GM19025 (cell line): ENCODE measurements around the gene FMO3.
A peak's percentile ranks its signal among the peaks of the same experiment; 100 is the strongest.

Experiments
- ATAC-seq: cut with Tn5 transposase; IDR thresholded peaks from one replicate; pipeline ENCODE4 v1.9.1; 2021; ENCODE audit warnings: mild to moderate bottlenecking, low read depth, moderate library complexity; ENCODE audit not compliant: unreplicated experiment

The FMO3 gene

GRCh38 chr1:171155484-171155883 lies 64.8 kb downstream of the FMO3 start:
- no peak for ATAC-seq

- ATAC-seq = no peak
Observed at GRCh38 chr1:171158096-171158495, 67.4 kb downstream of the FMO3 start.

DNA sequence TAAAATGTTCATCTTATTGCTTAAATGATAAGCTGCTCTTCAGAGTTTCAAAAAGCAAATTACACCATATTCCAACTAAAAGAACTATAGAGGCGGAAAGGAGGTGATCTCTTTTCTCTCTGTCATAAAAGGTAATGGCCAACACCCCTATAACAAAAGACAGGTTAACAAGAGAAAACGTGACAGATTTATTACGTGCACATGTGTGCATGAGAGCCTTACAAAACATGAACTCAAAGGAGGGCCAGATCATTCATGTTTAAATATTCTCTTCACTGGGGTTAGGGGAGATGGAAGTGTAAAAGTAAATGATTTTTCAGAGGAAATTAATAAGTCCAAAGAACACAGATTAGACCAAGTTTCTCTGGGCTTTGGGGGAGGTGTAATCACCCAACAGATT lies 67.8 kb downstream of the FMO3 start:
- no peak for ATAC-seq

GRCh38 chr1:171159148-171159547 lies 68.4 kb downstream of the FMO3 start:
- ATAC-seq = no peak

- ATAC-seq = peak; percentile 84
Observed at GRCh38 chr1:171160211-171160610, 69.5 kb downstream of the FMO3 start.

- ATAC-seq = no peak
Observed at GRCh38 chr1:171160639-171161354, 70.1 kb downstream of the FMO3 start.

- no peak for ATAC-seq
Observed at GRCh38 chr1:171161431-171161830, 70.7 kb downstream of the FMO3 start.

DNA sequence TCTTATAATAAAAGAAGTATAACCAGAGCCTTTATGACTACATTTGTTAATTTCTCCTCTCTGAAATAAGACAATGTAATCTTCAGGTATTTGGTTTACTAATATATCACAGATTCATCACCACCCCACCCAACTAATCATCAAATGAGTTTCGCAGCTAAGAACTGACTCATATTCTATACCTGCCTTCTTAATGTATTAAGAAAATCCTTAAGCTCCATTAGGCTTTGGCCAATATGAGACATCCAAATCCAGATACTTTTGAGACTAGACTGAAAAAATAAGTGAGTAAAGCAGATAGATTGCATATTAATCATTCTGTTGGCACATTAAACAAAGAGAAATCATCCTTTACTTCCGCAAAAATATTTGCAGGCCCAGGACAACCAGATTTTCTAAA lies 75.7 kb downstream of the FMO3 start:
- ATAC-seq = no peak
